Neural cell (in vitro differentiated cells): ENCODE data around the gene APOC1. TPM values are rescaled to one million over a fixed set of nuclear protein-coding genes. Genes with fewer than 3 reads are reported as not detected.
"Not testable (repeated sequence)": the region's sequence is repeated elsewhere in the genome, so short reads cannot be mapped to it uniquely, and the experiment has no call there.

Experiments used
- H2AFZ ChIP-seq: fragments of 200-600, 300-800 bp; sonication (generic), shearing (Covaris generic); 2 replicates; pipeline ENCODE4 v1.6.0; 2014; ENCODE audit warnings: low read depth, mild to moderate bottlenecking, antibody characterized with exemption, low read length, moderate library complexity
- H3F3A ChIP-seq: fragments of 200-600 bp; shearing (Covaris generic); 2 replicates; pipeline ENCODE4 v1.6.1; 2016; ENCODE audit warnings: mild to moderate bottlenecking, moderate library complexity, mixed read lengths, antibody characterized with exemption, low read length; ENCODE audit not compliant: insufficient read depth, poor library complexity, severe bottlenecking
- H3K27ac ChIP-seq: fragments of 200-600, 300-800 bp; sonication (generic), shearing (Covaris generic); 2 replicates; pipeline ENCODE4 v1.5.1; 2014; ENCODE audit warnings: mild to moderate bottlenecking, low read length, moderate library complexity
- H3K27me3 ChIP-seq: fragments of 300-800, 200-600 bp; sonication (generic), shearing (Covaris generic); 2 replicates; pipeline ENCODE4 v1.6.0; 2014; ENCODE audit warnings: mild to moderate bottlenecking, low read depth, low read length, moderate library complexity; ENCODE audit not compliant: insufficient read depth
- H3K36me3 ChIP-seq: fragments of 300-800, 200-600 bp; sonication (generic), shearing (Covaris generic); 2 replicates; pipeline ENCODE4 v1.5.1; 2014; ENCODE audit warnings: mild to moderate bottlenecking, antibody characterized with exemption, low read length, moderate library complexity; ENCODE audit not compliant: insufficient read depth
- H3K4me2 ChIP-seq: fragments of 300-800, 200-600 bp; sonication (generic), shearing (Covaris generic); 2 replicates; pipeline ENCODE4 v1.6.0; 2014; ENCODE audit warnings: mild to moderate bottlenecking, low read length
- H3K4me3 ChIP-seq: fragments of 300-800, 200-600 bp; sonication (generic), shearing (Covaris generic); 2 replicates; pipeline ENCODE4 v1.5.1; 2014; ENCODE audit warnings: mild to moderate bottlenecking, low read length, moderate library complexity
- H3K79me2 ChIP-seq: fragments of 200-600 bp; shearing (Covaris generic); replicated peaks from 2 replicates; pipeline ENCODE4 v1.6.0; 2014; ENCODE audit warnings: mild to moderate bottlenecking, low read length, moderate library complexity; ENCODE audit not compliant: insufficient read depth
- H3K9ac ChIP-seq: fragments of 300-800, 200-600 bp; sonication (generic), shearing (Covaris generic); 2 replicates; pipeline ENCODE4 v1.6.1; 2016; ENCODE audit warnings: mild to moderate bottlenecking, low read length, mixed read lengths
- H3K9me2 ChIP-seq: fragments of 200-600 bp; shearing (Covaris generic); 2 replicates; pipeline ENCODE4 v1.6.1; 2016; ENCODE audit warnings: mild to moderate bottlenecking, low read length, mixed read lengths; ENCODE audit not compliant: insufficient read depth
- H3K9me3 ChIP-seq: fragments of 200-600, 300-800 bp; sonication (generic), shearing (Covaris generic); 2 replicates; pipeline ENCODE4 v1.6.1; 2016; ENCODE audit warnings: mild to moderate bottlenecking, mixed run types, low read length, moderate library complexity, mixed read lengths
- H4K20me1 ChIP-seq: fragments of 200-600 bp; shearing (Covaris generic); 2 replicates; pipeline ENCODE4 v1.6.1; 2016; ENCODE audit warnings: mild to moderate bottlenecking, mixed run types; ENCODE audit not compliant: insufficient read depth
- CTCF ChIP-seq: fragments of 450-650 bp; IDR thresholded peaks from 2 replicates; pipeline ENCODE4 v1.5.1; 2014; ENCODE audit warnings: antibody characterized with exemption, mild to moderate bottlenecking, moderate library complexity; ENCODE audit not compliant: poor library complexity, severe bottlenecking
- EP300 ChIP-seq: fragments of 450-650 bp; conservative IDR thresholded peaks from 2 replicates; pipeline ENCODE4 v1.6.1; 2014; ENCODE audit warnings: antibody characterized with exemption, mild to moderate bottlenecking, moderate library complexity; ENCODE audit not compliant: poor library complexity, severe bottlenecking
- EZH2 ChIP-seq: fragments of 200-600, 300-800 bp; shearing (Covaris generic), sonication (generic); IDR thresholded peaks from 2 replicates; pipeline ENCODE4 v1.6.1; 2014; ENCODE audit warnings: antibody characterized with exemption, low read length, borderline replicate concordance, mild to moderate bottlenecking; ENCODE audit not compliant: insufficient read depth, poor library complexity, severe bottlenecking
- MXI1 ChIP-seq: fragments of 450-650 bp; conservative IDR thresholded peaks from 2 replicates; pipeline ENCODE4 v1.6.1; 2014; ENCODE audit warnings: antibody characterized with exemption, mild to moderate bottlenecking; ENCODE audit not compliant: poor library complexity, severe bottlenecking
- POLR2AphosphoS5 ChIP-seq: IDR thresholded peaks from 2 replicates; pipeline ENCODE4 v1.6.1; 2012
- RAD21 ChIP-seq: fragments of 450-650 bp; conservative IDR thresholded peaks from 2 replicates; pipeline ENCODE4 v1.6.1; 2014; ENCODE audit warnings: antibody characterized with exemption, mild to moderate bottlenecking, moderate library complexity
- REST ChIP-seq: IDR thresholded peaks from 2 replicates; pipeline ENCODE4 v1.6.1; 2012; ENCODE audit warnings: borderline replicate concordance
- SMC3 ChIP-seq: fragments of 450-650 bp; conservative IDR thresholded peaks from 2 replicates; pipeline ENCODE4 v1.6.1; 2014; ENCODE audit warnings: antibody characterized with exemption, mild to moderate bottlenecking, moderate library complexity; ENCODE audit not compliant: poor library complexity
- TAF1 ChIP-seq: IDR thresholded peaks from 2 replicates; pipeline ENCODE4 v1.6.1; 2012; ENCODE audit warnings: low read depth
- polyA plus RNA-seq: library from polyadenylated mRNA; depleted of rRNA; stranded (reverse); fragments of >200 nt; gene quantifications from 2 replicates; pipeline ENCODE4 v1.2.3, GENCODE V29; 2014

APOC1 gene
- polyA plus RNA-seq, 1 donor from 2014 or later, result not detected

GRCh38 chr19:44879309-44880065, 34.9 kb upstream of the APOC1 start (continued):
- TF ChIP-seq RAD21, result no peak

DNA sequence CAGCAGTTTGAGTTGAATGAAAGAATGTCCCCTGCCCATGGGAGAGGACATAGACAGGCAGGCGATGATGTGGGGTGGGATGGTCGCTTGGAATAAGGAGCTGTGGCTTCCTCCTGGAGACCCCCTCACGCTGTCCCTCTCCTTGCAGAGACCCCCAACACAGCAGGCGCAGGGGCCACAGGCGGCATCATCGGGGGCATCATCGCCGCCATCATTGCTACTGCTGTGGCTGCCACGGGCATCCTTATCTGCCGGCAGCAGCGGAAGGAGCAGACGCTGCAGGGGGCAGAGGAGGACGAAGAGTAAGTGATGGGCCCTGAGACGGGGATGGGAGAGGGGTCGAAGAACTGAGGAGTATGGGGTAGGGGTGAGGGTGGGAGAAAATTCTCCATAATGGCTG, 32.3 kb upstream of the APOC1 start:
- H3K9me3 ChIP-seq, result no peaks in the 10 kb centered on the region
- no peak overlapping the region for H3K9ac ChIP-seq
- no peak overlapping the region for H3K27ac ChIP-seq
- H2AFZ ChIP-seq, result no peak overlapping the region
- no peaks in the 10 kb centered on the region for H4K20me1 ChIP-seq
- no peak overlapping the region for H3K4me3 ChIP-seq
- no peak for TF ChIP-seq MXI1
- TF ChIP-seq EP300, result no peak
- no peak for TF ChIP-seq EZH2
- no peak for TF ChIP-seq CTCF
- no peak for TF ChIP-seq POLR2AphosphoS5
- no peak for TF ChIP-seq REST
- TF ChIP-seq TAF1, result no peak
- TF ChIP-seq SMC3, result no peak
- TF ChIP-seq RAD21, result no peak
- no peaks in the 10 kb centered on the region for H3K9me2 ChIP-seq
- H3K27me3 ChIP-seq, result no peaks in the 10 kb centered on the region
- H3F3A ChIP-seq, result no peaks in the 10 kb centered on the region
- no peaks in the 10 kb centered on the region for H3K36me3 ChIP-seq
- H3K4me2 ChIP-seq, result no peak overlapping the region
- H3K79me2 ChIP-seq, result no peaks in the 10 kb centered on the region

GRCh38 chr19:44882619-44883397, 31.6 kb upstream of the APOC1 start:
- H3K9me2 ChIP-seq, H3K79me2 ChIP-seq, H3K9ac ChIP-seq, H3K4me2 ChIP-seq, H3K4me3 ChIP-seq, H3K9me3 ChIP-seq, H4K20me1 ChIP-seq, H3K36me3 ChIP-seq, H3F3A ChIP-seq, H3K27ac ChIP-seq, H2AFZ ChIP-seq, H3K27me3 ChIP-seq: not testable (repeated sequence)
